H1 (cell line): Measurements from ENCODE around the gene SCIMP. TPM values are rescaled to one million over a fixed set of nuclear protein-coding genes. Genes with fewer than 3 reads are reported as not detected.

Source experiments
- CEBPB ChIP-seq: IDR thresholded peaks from 2 replicates; pipeline ENCODE4 v1.6.1; 2012; ENCODE audit warnings: low read depth, low read length
- EZH2 ChIP-seq: fragments of 200-600 bp; sonication (generic); IDR thresholded peaks from 2 replicates; pipeline ENCODE4 v1.7.1; 2012; ENCODE audit warnings: low read depth, mild to moderate bottlenecking, moderate library complexity, low read length, inconsistent platforms; ENCODE audit not compliant: severe bottlenecking
- POLR2A ChIP-seq, 2 experiments: IDR thresholded peaks; 1 replicate in 1 of 2; 2 replicates in 1 of 2; pipeline ENCODE4 v1.6.1; 2011; ENCODE audit warnings: low read depth in 2 of 2, low read length in 2 of 2, mild to moderate bottlenecking in 2 of 2; ENCODE audit errors: control extremely low read depth in 1 of 2
- RXRA ChIP-seq: IDR thresholded peaks from 2 replicates; pipeline ENCODE4 v1.6.1; 2011; ENCODE audit warnings: low read depth, mild to moderate bottlenecking, low read length, moderate library complexity; ENCODE audit not compliant: insufficient read depth
- SAP30 ChIP-seq: fragments of 300-600 bp; sonication (generic); IDR thresholded peaks from 2 replicates; pipeline ENCODE4 v1.7.1; 2012; ENCODE audit warnings: low read length, moderate library complexity, mild to moderate bottlenecking, inconsistent platforms; ENCODE audit not compliant: insufficient read depth, insufficient replicate concordance
- SP2 ChIP-seq: IDR thresholded peaks from 2 replicates; pipeline ENCODE4 v1.6.1; 2012; ENCODE audit warnings: mild to moderate bottlenecking, low read length, inconsistent platforms
- SP4 ChIP-seq: IDR thresholded peaks from 2 replicates; pipeline ENCODE4 v1.6.1; 2012; ENCODE audit warnings: low read length, inconsistent platforms
- TEAD4 ChIP-seq: IDR thresholded peaks from 2 replicates; pipeline ENCODE4 v1.6.1; 2012; ENCODE audit warnings: low read depth, low read length, inconsistent platforms, mixed read lengths
- polyA plus RNA-seq, 7 experiments: library from polyadenylated mRNA; depleted of rRNA in 3 of 7; stranded (reverse) in 5 of 7; unstranded in 2 of 7; fragments of >200 nt in 5 of 7; fragments of 200-250 nt in 2 of 7; gene quantifications; 1 replicate in 5 of 7; 2 replicates in 1 of 7; 4 replicates in 1 of 7; pipeline versions ENCODE4 v1.2.1 to v1.2.3, GENCODE V29; 2011 to 2013; ENCODE audit warnings: missing spikeins in 2 of 7, mixed read lengths in 2 of 7
- total RNA-seq: library from RNA; stranded (reverse); fragmentation: NEBNext Ultra II Directional; extraction: Animal tissue kit (Norgen Biotek cat#: 25700); gene quantifications from 2 replicates; pipeline ENCODE4 v1.2.1, GENCODE V29; 2021

The SCIMP gene
- total and polyA plus RNA-seq, 2 of the 8 experiments (the other 6 are each of a cell fraction or from before 2014, with no cell fraction given): not detected

GRCh38 chr17:5248821-5249479 lies 14.3 kb upstream of the SCIMP start (continued):
- no peak for TF ChIP-seq SP4
- no peak for TF ChIP-seq SAP30
- TF ChIP-seq SP2: no peak
- no peak for TF ChIP-seq POLR2A (IDR thresholded peaks at IDR 0.05; ENCODE audit: control extremely low read depth in 1 of 2, low read depth in 2 of 2, low read length in 2 of 2)
- no peak for TF ChIP-seq RXRA
- TF ChIP-seq CEBPB: no peak
- TF ChIP-seq EZH2: no peak
- TF ChIP-seq TEAD4: no peak
